ENCODE measurements around the gene RFC3.

RFC3 gene

GRCh38 chr13:33868343-33868994, 50.5 kb downstream of the RFC3 start:
- no peak for DNase-seq (ENCODE audit: low read depth)

DNA sequence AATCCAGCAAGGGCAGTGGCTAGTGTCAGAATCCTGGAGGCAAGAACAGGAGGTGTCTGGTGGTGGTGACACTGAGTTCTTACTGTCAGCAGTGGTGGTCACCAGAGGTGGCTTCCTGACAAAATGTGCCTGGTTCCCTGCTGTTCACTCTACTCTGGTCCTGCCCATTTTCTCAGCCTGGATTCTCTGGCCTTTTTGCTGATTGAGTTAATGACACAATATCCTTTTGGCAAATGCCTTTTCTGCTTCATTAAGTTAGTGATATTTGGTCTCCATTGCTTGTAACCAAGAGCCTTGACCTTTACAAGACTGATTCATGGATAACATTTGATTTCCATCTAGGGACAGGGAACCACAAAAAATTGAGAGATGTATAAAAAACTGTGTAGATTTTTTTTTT, 51.1 kb downstream of the RFC3 start:
- no peak for DNase-seq (ENCODE audit: low read depth)

DNA sequence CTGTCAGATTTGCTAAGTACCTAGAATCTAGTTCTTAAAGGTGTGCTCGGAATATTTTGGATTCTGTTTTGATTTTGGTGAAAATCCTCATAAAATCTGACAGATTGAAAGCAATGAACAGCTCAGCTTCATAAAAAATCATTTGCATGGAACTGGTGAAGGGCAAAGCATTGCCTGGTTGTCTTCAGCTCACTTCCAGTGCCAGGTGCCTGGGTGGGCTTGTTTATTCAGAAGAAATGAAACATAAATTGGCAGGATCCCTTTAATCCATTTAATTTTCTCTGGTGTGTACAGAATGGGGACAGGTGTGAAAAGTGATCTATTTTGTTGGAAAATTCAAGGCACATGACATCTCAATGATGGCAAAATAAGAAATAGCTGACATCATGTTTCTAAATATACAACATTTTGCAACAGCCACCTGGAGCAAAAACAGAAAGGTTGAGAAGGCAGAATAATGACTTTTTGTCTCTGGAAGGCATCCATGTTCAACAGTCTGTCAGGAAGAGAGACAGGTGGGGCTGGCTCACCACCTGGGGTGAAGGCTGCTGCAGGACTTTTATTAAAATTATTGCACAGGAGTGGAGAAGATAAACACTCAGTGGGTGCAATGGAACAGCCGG, 52.2 kb downstream of the RFC3 start:
- no peak for DNase-seq (ENCODE audit: low read depth)

DNA sequence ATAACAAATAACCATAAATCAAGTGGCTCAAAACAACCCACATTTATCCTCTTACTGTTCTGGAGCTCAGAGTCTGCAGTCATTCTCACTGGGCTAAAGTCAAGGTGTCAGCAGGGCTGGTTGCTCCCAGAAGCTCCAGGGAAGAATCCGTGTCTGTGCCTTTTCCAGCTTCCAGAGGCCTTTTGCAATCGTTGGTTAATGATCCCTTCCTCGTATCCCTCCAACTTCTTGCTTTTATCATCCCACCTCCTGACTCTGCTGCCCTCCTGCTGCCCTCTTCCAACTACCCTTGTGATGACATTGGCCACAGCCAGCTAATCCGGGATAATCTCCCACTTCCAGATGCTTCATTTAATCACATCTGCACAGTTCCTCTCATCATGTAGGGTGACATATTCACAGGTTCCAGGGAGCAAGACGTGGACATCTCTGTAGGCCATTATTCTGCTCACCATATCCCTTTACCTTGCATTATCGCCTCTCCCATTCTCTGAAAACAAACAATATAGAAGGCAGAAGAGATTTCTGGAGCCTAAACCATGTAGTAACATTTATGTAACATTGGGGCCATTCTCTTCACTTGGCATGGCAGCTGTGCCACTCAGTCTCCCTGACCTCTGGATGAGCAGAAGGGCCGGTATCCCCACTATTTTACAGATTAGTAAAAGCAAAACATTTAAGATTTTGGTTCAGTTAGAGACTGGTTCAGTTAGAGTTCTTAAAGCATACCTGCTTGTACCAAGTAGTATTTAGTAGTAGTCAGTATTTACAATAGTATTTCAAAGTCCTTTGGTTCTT, 53.5 kb downstream of the RFC3 start:
- DNase-seq (ENCODE audit: low read depth) = no peak

DNA sequence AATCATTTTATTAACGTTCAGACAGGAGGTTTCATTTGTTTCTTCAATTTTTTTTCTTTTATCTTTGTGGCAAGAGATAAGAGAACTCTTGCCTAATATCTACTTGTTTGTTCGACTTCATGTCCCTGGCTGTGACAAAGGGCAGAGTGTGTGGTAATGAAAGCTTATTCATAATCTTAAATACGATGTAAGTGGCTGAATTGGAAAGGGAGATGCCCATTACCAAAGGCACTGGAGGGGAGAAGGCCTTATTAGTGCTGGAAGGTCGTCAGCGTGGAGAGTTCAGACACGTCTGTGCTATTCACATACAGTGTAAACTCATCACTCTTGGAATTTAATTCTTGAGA, 54.0 kb downstream of the RFC3 start:
- no peak for DNase-seq (ENCODE audit: low read depth)

- DNase-seq (ENCODE audit: low read depth) = no peak
Observed at GRCh38 chr13:33873251-33873908, 55.4 kb downstream of the RFC3 start.

DNA sequence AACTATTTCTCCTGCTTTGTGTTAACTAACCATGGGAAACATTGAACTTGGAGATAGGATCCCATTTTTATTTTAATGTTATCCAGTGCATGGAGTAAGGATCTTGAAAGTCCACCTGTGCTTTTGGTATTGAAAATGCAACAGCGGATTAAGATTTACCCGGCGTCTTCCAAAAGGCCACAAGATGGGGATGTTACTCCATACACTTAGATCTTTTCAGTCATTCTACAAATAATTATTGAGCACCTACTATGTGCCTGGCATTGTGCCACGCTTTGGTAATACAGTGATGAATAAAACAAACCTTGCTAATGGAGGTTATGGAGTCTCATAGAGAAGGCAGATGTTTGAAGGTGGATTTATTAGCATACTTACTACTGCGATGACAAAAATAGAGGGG, 56.9 kb downstream of the RFC3 start:
- DNase-seq (ENCODE audit: low read depth) = no peak

GRCh38 chr13:33875618-33876401, 57.9 kb downstream of the RFC3 start:
- no peak for DNase-seq (ENCODE audit: low read depth)

GRCh38 chr13:33876716-33877394, 58.9 kb downstream of the RFC3 start:
- no peak for DNase-seq (ENCODE audit: low read depth)

DNA sequence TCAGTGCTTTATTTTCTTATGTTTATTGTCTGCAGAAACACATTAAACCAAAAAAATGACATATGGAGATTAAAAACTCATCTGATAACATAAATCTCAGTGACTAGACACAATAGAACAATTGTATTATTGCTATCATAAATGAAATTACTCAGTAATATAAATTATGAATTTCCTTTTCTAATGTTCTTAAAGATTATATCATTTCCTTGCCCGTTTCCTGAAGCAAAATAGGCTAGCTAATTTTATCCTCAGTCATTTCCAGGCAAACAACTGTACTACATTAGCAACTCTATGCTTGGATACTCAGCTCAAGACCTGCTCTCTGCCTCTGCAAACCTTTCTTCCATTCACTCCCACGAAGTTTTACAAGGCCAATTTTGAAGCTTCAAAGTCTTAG, 61.2 kb downstream of the RFC3 start:
- DNase-seq (ENCODE audit: low read depth) = no peak

- no peak for DNase-seq (ENCODE audit: low read depth)
Observed at GRCh38 chr13:33882804-33883203, 64.9 kb downstream of the RFC3 start.

DNA sequence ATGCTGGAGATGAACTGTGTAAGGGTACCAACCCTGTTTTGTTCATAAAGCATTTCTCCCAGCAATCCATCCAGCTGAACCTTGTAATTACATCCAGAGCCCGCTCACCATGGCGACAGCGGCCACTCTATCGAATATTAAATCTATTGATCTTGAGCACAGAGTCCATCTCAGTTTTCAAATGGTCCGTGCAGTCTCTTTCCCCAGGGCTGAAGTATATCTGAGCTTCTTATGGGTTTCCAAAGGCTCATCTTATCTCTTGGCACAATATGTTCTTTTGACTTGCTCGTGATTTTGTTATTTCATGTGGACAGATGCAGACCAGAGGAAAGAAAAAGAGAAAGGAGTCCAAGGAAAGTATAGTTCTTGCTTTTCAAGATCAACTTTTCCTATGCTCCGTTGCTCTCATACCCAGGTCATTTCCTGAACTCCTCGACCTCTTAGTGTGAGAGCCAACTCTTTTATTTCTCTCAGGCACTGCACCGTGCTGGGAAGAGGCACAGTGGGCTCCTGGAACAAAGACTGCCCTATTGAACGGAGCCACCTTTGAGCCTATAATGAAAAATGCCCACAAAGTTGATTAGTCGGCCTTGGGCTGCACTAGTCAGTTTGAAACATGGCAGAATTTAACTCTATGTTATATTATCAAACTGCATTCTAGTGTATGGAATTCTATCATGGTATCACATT, 66.7 kb downstream of the RFC3 start:
- DNase-seq (ENCODE audit: low read depth) = no peak
